HG02973 (cell line): ENCODE data around the gene MTM1.
A peak's percentile ranks its signal among the peaks of the same experiment; 100 is the strongest.

Experiments used
- ATAC-seq: cut with Tn5 transposase; IDR thresholded peaks from one replicate; pipeline ENCODE4 v1.9.1; 2021; ENCODE audit warnings: moderate library complexity; ENCODE audit not compliant: unreplicated experiment

The MTM1 gene

GRCh38 chrX:150655788-150656187 is 87.4 kb downstream of the MTM1 start:
- no peak for ATAC-seq

GRCh38 chrX:150663073-150663472 is 94.7 kb downstream of the MTM1 start:
- ATAC-seq = no peak

GRCh38 chrX:150664290-150664689 is 95.9 kb downstream of the MTM1 start:
- no peak for ATAC-seq

DNA sequence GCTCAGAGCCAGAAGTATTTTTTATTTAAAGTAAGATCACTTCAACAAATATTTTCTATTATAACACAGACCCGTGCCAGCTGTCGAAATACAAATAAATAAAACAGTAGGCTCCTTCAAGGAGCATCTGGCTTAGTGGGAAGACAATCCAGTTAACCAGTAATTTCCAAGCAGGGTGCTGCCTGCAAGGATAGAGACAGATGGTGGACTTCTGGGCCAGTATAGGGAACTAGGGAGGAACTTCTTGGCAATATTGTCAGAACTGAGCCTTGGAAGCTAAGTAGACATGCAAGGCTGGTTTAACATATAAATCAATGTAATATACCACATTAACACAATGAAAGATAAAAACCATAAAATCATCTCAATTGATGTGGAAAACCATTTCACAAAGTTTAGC is 107.8 kb downstream of the MTM1 start:
- no peak for ATAC-seq

DNA sequence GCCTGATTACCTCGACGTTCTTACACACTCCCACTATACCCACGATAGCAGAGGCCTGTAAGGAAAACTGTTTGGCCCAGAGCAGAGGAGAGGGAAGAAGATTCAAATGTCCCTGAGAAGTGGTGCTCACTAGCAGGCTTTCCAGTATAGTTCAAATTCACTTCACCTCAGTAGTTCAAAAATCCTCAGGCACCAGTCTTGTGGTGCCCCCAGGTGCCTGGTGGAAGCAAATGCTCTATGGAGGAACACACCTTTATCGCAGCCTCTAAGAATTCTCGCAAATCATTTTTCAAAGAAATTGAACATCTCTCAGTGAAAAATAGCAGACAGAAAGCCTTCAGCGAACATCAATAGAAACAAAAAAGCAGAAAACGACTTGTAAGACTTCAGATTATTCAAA is 112.6 kb downstream of the MTM1 start:
- ATAC-seq = no peak

DNA sequence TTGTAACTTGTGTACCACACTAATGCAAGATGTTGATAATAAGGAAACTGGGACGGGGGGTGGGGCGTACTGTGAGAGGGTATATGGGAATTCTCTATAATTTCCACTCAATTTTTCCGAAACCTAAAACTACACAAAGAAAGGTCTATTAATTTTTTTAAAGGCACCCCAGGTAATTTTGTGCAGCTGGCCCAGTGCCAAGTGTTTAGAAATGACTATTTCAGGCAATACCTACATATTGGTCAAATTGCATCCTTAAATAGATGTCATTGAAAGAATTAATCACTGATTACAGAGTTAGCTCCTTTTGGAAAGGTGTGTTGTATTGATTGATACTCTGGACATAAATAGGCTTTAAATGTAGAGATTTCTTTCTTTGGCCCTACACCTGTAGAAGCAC is 114.7 kb downstream of the MTM1 start:
- no peak for ATAC-seq

DNA sequence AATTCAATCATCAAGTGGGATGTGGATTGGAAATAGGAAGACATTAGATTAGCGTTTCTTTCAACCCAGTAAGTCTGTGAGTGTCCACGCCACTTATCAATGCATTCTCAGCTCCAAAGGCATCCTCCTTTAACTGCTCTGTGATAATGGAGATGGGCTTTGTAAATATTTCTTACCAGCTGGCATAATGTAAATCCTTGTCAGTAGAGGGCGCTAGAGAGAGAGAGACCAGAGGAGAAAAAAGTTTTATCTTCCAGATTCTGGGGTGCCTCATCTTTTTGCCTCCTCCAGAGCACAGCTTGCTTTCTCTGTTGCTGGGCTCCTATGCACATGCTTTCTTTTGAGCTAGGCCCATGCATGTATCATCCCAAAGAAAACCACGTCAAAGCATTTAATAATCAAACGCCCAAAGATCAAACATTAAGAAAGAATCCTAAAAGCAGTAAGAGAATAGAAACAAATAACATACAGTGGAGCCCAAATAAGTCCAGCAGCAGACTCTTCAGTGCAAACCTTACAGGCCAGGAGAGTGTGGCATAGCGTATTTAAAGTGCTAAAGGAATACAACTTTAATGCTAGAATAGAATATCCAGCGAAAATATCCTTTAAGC is 115.2 kb downstream of the MTM1 start:
- ATAC-seq = no peak

GRCh38 chrX:150688911-150689451 is 120.6 kb downstream of the MTM1 start:
- ATAC-seq = no peak

DNA sequence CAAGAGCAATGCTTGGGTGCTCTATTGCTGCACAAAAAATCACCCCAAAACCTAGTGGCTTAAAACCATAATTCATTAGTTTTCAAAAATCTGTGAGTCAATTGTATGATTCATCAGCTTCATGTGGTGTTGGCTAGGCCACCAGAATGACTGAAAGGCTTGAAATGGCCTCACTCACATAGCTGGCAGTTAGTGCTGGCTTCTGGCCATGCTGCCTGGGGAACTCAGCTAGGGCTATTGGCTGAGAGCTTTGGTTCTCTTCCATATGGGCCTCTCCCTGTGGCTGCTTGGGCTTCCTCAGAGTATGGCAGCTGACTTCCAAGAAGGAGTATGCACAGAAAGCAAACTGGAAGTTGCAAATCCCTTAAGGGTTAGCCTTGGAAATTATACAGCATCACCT is 121.7 kb downstream of the MTM1 start:
- ATAC-seq = no peak

DNA sequence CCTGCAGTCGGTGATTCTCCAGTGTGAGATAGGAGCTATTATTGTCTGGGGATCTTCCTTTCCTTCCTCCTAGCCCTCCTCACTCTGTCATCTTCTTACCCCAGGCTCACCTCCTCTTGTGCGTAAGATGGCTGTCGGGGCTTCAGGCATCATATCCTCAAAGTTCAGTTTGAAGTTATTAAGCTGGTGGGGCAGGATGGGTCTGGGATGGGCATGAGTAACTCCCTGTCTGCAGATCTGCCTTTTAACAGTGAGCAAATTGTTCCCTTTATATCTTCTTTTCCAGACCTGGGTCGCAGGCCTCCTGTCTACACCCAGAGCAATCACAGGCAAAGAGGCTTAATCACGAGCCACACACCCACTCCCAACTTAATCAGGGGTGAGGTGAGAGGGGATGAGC is 123.9 kb downstream of the MTM1 start:
- ATAC-seq = no peak

DNA sequence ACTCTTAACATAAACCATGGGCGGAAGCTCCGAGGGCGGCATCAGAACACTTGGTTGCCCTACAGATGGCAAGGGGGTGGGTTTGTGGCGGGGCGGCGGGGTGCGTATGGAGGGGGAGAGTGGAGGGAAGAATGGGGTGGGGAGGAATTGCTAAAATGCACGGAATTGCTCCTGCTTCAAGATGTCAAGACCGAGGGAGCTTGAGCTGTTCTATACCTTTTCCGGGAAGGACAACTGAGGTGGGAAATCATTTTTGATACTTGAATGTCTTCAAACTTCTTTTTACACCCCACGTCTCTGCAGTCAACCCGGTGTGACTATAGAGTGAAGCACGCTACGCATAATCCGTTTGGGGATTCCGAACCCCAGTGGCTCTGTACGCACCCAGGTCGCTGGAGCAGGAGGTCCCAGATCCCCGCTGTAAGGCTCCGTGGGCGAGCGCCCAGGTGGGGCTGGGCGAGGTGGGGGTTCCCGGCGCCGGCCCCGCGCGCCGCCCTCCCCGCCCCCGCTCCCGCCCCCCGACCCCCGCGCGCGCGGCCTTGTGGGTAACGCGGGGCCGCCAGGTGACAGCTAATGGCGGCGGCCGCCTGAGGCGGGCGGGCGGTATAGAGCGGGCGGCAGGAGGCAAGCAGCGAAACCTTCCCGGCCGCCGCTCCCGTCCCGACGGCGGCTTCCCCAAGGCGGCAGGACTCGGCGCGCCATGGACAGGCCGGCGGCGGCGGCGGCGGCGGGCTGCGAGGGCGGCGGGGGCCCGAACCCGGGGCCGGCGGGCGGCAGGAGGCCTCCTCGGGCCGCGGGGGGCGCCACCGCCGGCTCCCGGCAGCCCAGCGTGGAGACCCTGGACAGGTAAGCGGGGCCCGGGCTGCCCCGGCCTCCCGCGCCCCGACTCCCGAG is 124.7 kb downstream of the MTM1 start, which contains the start of gene MTMR1:
MTMR1 (plus strand) TSS at position 566 of the 894 bp plus-strand sequence; CDS start at position 701, 135 bp downstream.
- ATAC-seq = peak; percentile 37

GRCh38 chrX:150693725-150694574 is 125.5 kb downstream of the MTM1 start:
- ATAC-seq = peak; percentile 75

DNA sequence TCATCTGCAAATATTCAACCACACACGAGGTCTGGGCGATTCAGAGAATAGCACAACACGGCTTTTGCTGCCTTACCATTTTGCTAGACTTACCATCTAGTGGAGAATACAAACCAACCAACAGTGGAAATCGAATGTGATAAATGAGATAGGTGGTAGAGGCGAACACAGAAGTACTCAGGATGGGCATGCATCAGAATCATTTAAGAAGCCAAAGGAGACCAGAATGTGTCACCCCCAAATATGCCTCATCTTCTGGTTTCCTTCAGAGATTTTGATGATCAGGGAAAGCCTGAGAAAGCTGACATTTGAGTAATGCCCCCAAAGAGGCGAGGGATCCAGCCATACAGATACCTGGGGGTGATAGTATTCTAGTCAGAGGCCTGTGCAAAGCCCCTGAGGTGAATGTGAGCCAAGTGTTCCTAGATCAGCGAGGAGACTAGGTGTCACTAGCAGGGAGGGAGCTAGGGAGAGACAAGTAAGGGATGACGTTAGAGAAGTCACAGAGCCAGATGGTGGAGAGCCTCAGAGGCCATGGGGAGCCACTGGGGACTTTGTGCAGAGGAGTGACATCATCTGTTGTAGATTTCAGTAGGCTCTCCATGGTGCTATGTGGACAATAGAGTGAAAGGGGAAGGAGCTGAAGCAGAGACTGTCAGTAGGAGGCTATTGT is 126.5 kb downstream of the MTM1 start:
- ATAC-seq = peak; percentile 39

DNA sequence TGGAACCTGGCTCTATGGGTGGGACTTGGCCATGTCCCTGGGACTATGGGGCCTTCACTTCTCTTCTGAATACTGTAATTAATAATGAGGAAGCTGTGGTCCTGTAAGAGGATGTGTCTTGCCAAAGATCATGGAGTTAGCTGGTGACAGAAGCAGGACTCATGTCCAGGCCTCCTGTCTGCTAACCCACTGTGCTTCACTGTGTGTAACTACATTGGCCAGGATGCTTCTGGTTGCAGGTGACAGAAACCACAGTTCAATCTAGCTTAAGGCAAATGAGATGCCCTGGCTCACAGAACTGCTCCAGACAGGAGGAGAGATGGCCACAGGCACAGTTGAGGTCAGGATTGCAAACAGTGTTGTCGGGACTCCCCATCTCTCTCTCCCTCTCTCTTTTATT is 127.9 kb downstream of the MTM1 start:
- no peak for ATAC-seq

DNA sequence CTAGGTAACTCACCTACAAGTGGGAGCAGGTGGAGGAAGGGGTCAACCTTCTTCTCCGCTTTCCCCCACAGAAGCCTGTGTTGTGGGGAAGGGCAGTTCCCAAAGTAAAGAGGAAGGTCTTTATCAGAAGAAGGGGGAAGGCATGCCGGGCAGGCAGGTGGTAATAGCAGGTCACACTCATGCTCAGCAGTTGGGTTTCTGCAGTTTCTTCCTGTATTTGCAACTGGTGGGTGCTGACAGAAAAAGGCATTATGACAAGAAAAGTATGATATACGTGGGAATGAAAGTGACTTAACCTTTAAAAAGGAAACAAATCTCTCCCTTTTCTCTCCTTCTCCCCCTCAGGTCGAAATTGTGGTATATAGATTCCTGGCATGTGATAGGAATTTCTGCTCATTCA is 128.4 kb downstream of the MTM1 start:
- no peak for ATAC-seq

DNA sequence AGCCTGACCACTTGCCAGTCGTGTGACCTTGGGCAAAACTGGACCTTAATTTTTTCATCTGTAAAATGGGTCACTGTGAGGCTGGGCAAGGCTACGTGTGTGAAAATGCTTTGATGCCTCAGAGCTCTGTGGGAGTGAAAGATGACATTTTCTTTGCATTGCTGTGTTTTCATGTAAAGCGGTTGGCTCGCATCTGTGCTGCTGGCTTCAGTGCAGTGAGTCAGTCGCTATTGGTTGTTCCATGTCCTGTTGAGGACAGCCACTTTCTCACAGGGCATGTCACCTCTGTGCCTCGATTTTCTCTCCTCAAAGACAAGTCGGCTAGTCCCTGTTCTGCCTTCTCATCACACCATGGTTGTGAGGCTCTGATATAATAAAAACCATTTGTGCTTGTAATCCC is 129.2 kb downstream of the MTM1 start:
- ATAC-seq = no peak

DNA sequence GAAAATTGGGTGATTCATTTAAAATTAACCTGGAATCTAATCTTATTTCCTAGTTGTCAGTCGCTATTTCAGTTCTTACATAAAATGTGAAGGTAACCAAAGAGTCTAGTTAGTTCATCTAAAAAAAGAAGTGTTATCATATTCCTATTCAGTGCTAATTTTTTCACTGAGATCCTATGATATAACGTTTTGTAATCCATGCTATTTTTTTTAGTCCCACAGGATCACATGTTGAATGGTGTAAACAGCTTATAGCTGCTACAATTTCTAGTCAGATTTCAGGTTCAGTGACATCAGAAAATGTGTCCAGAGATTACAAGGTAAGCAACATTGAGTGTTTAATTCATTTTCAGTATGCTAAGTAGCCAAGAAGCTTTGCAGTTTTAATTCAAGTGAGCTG is 130.6 kb downstream of the MTM1 start:
- no peak for ATAC-seq

GRCh38 chrX:150700107-150700506 is 131.7 kb downstream of the MTM1 start:
- ATAC-seq = no peak

DNA sequence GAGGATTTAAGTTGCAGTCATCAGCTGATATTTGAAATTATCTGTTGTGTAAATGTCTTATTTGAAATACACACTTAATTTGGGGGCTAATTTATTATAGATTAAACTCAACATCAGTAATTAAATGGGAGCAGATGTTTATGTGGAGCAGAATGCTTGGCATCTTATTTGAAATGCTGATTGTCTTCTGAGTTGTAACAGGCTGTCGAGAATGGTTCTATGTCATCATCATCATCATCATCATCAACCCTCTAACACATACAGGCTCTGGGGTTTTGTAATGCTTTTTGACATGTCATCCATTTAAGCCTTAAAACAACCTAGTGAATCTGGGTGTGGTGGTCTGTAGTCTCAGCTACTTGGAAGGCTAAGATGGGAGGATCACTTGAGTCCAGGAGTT is 133.0 kb downstream of the MTM1 start:
- ATAC-seq = no peak

- ATAC-seq = no peak
These were observed 134.7 kb downstream of the MTM1 start for GRCh38 chrX:150702966-150703694.
